Measurements from ENCODE around the gene DPP6. TPM values are rescaled to one million over a fixed set of nuclear protein-coding genes. Genes with fewer than 3 reads are reported as not detected.

Gene DPP6
- total RNA-seq, 1 experiment from 2014 or later: not detected

DNA sequence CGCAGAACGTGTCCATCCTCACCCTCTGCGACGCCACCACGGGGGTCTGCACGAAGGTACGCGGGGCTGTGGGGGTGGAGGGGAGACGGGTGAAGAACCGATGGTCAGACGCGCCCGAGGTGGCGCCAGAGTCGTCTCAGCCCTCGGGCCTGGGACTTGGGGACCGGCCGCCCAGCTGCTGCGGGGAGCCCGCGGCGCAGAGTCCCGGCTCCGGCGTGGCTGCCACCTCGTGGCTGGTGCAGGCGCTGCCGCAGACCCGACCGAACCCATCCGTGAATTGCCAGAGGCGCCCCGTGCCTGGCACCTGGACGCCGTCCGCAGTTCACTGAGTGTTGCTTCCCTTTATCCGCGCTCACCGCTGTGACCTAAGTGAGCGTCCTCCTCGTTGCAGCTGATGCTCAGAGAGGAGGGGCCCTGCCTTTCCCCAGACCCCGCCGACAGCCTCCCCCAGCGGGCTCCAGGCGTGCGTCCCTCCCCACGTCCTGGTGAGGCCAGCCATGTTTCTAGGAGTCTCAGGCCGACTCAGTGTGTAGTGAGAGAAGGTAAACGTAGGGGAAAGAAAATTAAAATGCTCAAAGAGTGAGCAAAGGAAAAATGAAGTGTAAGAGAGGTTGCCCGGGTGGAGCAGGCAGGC, 742.1 kb downstream of the DPP6 start:
- DNase-seq (ENCODE audit: low spot score): no peak
- Mint-ChIP-seq H3K9me3 (peaks cover 80% of the 10 kb centered on the region), H3K4me3 (no peak overlapping the region), H3K4me1 (no peaks in the 10 kb centered on the region), H3K27ac (no peak overlapping the region), H3K36me3 (peaks cover 65% of the 10 kb centered on the region), H3K27me3 (ENCODE audit: low read depth) (peaks cover 15% of the 10 kb centered on the region)
- no peak for TF ChIP-seq ZNF671 (CRISPR knock-in tag; IDR thresholded peaks at IDR 0.05)
- no peak for TF ChIP-seq IRF2 (CRISPR knock-in tag; IDR thresholded peaks at IDR 0.05; ENCODE audit: borderline replicate concordance, low read depth)
- TF ChIP-seq, protein P1, sequence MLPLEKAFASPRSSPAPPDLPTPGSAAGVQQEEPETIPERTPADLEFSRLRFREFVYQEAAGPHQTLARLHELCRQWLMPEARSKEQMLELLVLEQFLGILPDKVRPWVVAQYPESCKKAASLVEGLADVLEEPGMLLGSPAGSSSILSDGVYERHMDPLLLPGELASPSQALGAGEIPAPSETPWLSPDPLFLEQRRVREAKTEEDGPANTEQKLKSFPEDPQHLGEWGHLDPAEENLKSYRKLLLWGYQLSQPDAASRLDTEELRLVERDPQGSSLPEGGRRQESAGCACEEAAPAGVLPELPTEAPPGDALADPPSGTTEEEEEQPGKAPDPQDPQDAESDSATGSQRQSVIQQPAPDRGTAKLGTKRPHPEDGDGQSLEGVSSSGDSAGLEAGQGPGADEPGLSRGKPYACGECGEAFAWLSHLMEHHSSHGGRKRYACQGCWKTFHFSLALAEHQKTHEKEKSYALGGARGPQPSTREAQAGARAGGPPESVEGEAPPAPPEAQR (CRISPR knock-in tag; IDR thresholded peaks at IDR 0.05): no peak
- TF ChIP-seq, protein P2, sequence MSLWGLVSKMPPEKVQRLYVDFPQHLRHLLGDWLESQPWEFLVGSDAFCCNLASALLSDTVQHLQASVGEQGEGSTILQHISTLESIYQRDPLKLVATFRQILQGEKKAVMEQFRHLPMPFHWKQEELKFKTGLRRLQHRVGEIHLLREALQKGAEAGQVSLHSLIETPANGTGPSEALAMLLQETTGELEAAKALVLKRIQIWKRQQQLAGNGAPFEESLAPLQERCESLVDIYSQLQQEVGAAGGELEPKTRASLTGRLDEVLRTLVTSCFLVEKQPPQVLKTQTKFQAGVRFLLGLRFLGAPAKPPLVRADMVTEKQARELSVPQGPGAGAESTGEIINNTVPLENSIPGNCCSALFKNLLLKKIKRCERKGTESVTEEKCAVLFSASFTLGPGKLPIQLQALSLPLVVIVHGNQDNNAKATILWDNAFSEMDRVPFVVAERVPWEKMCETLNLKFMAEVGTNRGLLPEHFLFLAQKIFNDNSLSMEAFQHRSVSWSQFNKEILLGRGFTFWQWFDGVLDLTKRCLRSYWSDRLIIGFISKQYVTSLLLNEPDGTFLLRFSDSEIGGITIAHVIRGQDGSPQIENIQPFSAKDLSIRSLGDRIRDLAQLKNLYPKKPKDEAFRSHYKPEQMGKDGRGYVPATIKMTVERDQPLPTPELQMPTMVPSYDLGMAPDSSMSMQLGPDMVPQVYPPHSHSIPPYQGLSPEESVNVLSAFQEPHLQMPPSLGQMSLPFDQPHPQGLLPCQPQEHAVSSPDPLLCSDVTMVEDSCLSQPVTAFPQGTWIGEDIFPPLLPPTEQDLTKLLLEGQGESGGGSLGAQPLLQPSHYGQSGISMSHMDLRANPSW (CRISPR knock-in tag; conservative IDR thresholded peaks at IDR 0.05; ENCODE audit: low read depth): no peak
- no peak for TF ChIP-seq ZNF423 (CRISPR knock-in tag; IDR thresholded peaks at IDR 0.05)
- TF ChIP-seq, protein P3, sequence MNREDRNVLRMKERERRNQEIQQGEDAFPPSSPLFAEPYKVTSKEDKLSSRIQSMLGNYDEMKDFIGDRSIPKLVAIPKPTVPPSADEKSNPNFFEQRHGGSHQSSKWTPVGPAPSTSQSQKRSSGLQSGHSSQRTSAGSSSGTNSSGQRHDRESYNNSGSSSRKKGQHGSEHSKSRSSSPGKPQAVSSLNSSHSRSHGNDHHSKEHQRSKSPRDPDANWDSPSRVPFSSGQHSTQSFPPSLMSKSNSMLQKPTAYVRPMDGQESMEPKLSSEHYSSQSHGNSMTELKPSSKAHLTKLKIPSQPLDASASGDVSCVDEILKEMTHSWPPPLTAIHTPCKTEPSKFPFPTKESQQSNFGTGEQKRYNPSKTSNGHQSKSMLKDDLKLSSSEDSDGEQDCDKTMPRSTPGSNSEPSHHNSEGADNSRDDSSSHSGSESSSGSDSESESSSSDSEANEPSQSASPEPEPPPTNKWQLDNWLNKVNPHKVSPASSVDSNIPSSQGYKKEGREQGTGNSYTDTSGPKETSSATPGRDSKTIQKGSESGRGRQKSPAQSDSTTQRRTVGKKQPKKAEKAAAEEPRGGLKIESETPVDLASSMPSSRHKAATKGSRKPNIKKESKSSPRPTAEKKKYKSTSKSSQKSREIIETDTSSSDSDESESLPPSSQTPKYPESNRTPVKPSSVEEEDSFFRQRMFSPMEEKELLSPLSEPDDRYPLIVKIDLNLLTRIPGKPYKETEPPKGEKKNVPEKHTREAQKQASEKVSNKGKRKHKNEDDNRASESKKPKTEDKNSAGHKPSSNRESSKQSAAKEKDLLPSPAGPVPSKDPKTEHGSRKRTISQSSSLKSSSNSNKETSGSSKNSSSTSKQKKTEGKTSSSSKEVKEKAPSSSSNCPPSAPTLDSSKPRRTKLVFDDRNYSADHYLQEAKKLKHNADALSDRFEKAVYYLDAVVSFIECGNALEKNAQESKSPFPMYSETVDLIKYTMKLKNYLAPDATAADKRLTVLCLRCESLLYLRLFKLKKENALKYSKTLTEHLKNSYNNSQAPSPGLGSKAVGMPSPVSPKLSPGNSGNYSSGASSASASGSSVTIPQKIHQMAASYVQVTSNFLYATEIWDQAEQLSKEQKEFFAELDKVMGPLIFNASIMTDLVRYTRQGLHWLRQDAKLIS (CRISPR knock-in tag; IDR thresholded peaks at IDR 0.05; ENCODE audit: borderline replicate concordance): no peak
- TF ChIP-seq CREM (CRISPR knock-in tag; IDR thresholded peaks at IDR 0.05): no peak
- TF ChIP-seq, protein P4, sequence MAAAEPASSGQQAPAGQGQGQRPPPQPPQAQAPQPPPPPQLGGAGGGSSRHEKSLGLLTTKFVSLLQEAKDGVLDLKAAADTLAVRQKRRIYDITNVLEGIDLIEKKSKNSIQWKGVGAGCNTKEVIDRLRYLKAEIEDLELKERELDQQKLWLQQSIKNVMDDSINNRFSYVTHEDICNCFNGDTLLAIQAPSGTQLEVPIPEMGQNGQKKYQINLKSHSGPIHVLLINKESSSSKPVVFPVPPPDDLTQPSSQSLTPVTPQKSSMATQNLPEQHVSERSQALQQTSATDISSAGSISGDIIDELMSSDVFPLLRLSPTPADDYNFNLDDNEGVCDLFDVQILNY (CRISPR knock-in tag; IDR thresholded peaks at IDR 0.05): no peak
- ATAC-seq: peak; percentile 55; the same call in 1 of the 2 replicates
- ChIA-PET POLR2A (no interaction called here), CTCF (no interaction called here)

- ChIA-PET POLR2A (no interaction called here), CTCF (no interaction called here)
- TF ChIP-seq TP53 (CRISPR knock-in tag; IDR thresholded peaks at IDR 0.05) (no peak), ATF2 (CRISPR knock-in tag; IDR thresholded peaks at IDR 0.05; ENCODE audit: borderline replicate concordance, low read depth) (no peak), ZNF219 (CRISPR knock-in tag; IDR thresholded peaks at IDR 0.05; ENCODE audit: borderline replicate concordance) (no peak), ZNF138 (CRISPR knock-in tag; conservative IDR thresholded peaks at IDR 0.05) (no peak)
- peaks cover 67% of the 10 kb centered on the region for H3K36me3 Mint-ChIP-seq
- H3K27me3 Mint-ChIP-seq (ENCODE audit: low read depth): peaks cover 15% of the 10 kb centered on the region
- H3K4me1 Mint-ChIP-seq: no peaks in the 10 kb centered on the region
- DNase-seq (ENCODE audit: low spot score): no peak
- ATAC-seq: no peak
- H3K27ac Mint-ChIP-seq: no peak overlapping the region
- H3K9me3 Mint-ChIP-seq: peaks cover 78% of the 10 kb centered on the region
- no peak overlapping the region for H3K4me3 Mint-ChIP-seq
Observed at GRCh38 chr7:154795014-154795413, 742.8 kb downstream of the DPP6 start.
